ENCODE results near the gene BMERB1. TPM values are rescaled to one million over a fixed set of nuclear protein-coding genes. Genes with fewer than 3 reads are reported as not detected.

The BMERB1 gene
- total RNA-seq, 1 donor from 2014 or later: 15.5 TPM

GRCh38 chr16:15487336-15488284 is 53.2 kb downstream of the BMERB1 start:
- Mint-ChIP-seq H3K4me1 (peaks cover 40% of the 10 kb centered on the region), H3K4me3 (no peak overlapping the region), H3K9me3 (peaks cover 7% of the 10 kb centered on the region), H3K27me3 (no peaks in the 10 kb centered on the region), H3K36me3 (ENCODE audit: low read depth) (peaks cover 13% of the 10 kb centered on the region), H3K27ac (no peak overlapping the region)
- DNase-seq: no peak
- intact Hi-C loops (cut with micrococcal nuclease): loop anchor here (2.0 kb wide), 2 partner anchors 103 to 155 kb away; partner anchors contain the start of gene MARF1

DNA sequence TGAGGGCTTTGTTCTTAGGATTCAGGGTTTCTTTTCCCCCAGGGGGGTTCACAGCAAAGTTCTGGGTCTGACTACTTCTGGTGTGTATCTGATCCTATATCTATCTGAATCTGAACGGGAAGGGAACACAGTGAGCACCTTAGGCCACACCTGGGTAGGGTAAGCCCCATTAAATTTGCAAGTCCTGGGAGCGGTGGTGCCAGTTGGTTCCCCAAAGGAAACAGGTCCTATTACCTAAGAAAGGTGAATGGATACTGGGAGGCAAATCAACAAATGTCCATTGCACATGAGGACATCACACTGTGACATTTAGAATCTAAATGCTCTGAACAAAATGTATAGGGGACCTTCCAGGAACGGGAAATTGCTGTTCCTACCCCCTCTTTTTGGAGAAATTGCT is 54.6 kb downstream of the BMERB1 start:
- Mint-ChIP-seq H3K27ac (peak overlapping the region; percentile 94), H3K36me3 (ENCODE audit: low read depth) (peaks cover 11% of the 10 kb centered on the region), H3K27me3 (no peaks in the 10 kb centered on the region), H3K4me3 (peak overlapping the region; percentile 74), H3K9me3 (peaks cover 7% of the 10 kb centered on the region), H3K4me1 (peaks cover 41% of the 10 kb centered on the region)
- DNase-seq: no peak
- intact Hi-C loops (cut with micrococcal nuclease): loop anchor here (2.0 kb wide), 2 partner anchors 102 to 154 kb away; partner anchors contain the start of gene MARF1

GRCh38 chr16:15490123-15490711 is 55.8 kb downstream of the BMERB1 start:
- no peak for DNase-seq
- peaks cover 43% of the 10 kb centered on the region for H3K4me1 Mint-ChIP-seq
- peaks cover 8% of the 10 kb centered on the region for H3K36me3 Mint-ChIP-seq (ENCODE audit: low read depth)
- H3K27me3 Mint-ChIP-seq: no peaks in the 10 kb centered on the region
- H3K9me3 Mint-ChIP-seq: peaks cover 3% of the 10 kb centered on the region
- H3K27ac Mint-ChIP-seq: peak overlapping the region; percentile 94
- H3K4me3 Mint-ChIP-seq: peak overlapping the region; percentile 74
- intact Hi-C loops (cut with micrococcal nuclease): no loop called here

GRCh38 chr16:15491411-15491810 is 57.0 kb downstream of the BMERB1 start:
- H3K4me3 Mint-ChIP-seq: no peak overlapping the region
- peaks cover 6% of the 10 kb centered on the region for H3K9me3 Mint-ChIP-seq
- DNase-seq: no peak
- no peaks in the 10 kb centered on the region for H3K27me3 Mint-ChIP-seq
- intact Hi-C loops (cut with micrococcal nuclease): no loop called here
- H3K27ac Mint-ChIP-seq: peak overlapping the region; percentile 58
- H3K36me3 Mint-ChIP-seq (ENCODE audit: low read depth): peaks cover 10% of the 10 kb centered on the region
- H3K4me1 Mint-ChIP-seq: peaks cover 43% of the 10 kb centered on the region

GRCh38 chr16:15492091-15492740 is 57.8 kb downstream of the BMERB1 start:
- peaks cover 10% of the 10 kb centered on the region for H3K36me3 Mint-ChIP-seq (ENCODE audit: low read depth)
- H3K27ac Mint-ChIP-seq: peak overlapping the region; percentile 45
- H3K4me1 Mint-ChIP-seq: peaks cover 45% of the 10 kb centered on the region
- H3K9me3 Mint-ChIP-seq: peaks cover 6% of the 10 kb centered on the region
- intact Hi-C loops (cut with micrococcal nuclease): no loop called here
- H3K4me3 Mint-ChIP-seq: no peak overlapping the region
- DNase-seq: no peak
- H3K27me3 Mint-ChIP-seq: no peaks in the 10 kb centered on the region

DNA sequence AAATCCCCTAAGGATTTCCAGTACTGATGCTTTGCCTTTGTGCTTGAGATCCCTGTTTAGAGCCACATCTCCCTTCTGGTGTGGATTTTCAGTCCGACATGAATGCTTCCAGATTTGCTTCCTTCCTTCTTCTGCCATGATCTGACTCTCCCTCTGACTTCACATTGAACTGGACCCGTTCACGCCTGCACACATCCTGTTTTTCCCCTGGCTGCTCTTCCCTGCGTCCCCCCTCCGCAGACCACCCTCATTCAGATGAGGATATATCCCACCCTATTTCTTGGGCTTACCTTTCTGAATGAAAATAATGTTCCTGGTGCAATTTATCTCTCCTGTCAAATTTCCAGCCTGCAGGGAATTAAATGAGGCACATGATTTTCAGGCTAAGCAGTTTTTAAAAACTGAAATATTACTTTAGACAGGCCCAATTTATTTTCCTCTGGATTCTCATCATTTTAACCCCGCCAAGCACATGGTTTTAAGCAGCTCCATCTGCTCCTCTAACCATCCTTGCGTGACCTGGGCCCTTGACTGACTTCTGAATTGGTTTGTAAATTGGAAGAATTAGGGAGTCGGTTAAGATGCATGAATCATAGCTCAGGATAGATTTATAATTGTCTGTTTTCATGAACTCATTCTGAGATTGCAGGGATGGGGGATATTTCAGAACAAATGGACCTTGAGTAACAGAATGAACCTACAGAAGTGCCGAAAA is 59.2 kb downstream of the BMERB1 start:
- Mint-ChIP-seq H3K4me3 (no peak overlapping the region), H3K27me3 (no peaks in the 10 kb centered on the region), H3K9me3 (peaks cover 6% of the 10 kb centered on the region), H3K27ac (peak overlapping the region; percentile 52), H3K4me1 (peaks cover 47% of the 10 kb centered on the region), H3K36me3 (ENCODE audit: low read depth) (peaks cover 10% of the 10 kb centered on the region)
- intact Hi-C loops (cut with micrococcal nuclease): no loop called here
- no peak for DNase-seq

- intact Hi-C loops (cut with micrococcal nuclease): no loop called here
- no peak overlapping the region for H3K4me3 Mint-ChIP-seq
- H3K27me3 Mint-ChIP-seq: no peaks in the 10 kb centered on the region
- H3K36me3 Mint-ChIP-seq (ENCODE audit: low read depth): peaks cover 10% of the 10 kb centered on the region
- H3K4me1 Mint-ChIP-seq: peaks cover 42% of the 10 kb centered on the region
- DNase-seq: no peak
- H3K27ac Mint-ChIP-seq: peak overlapping the region; percentile 81
- peaks cover 6% of the 10 kb centered on the region for H3K9me3 Mint-ChIP-seq
Measured at GRCh38 chr16:15494236-15494635, 59.8 kb downstream of the BMERB1 start.

GRCh38 chr16:15495898-15496297 is 61.5 kb downstream of the BMERB1 start:
- H3K9me3 Mint-ChIP-seq: peaks cover 6% of the 10 kb centered on the region
- no peak for DNase-seq
- peak overlapping the region; percentile 3 for H3K27ac Mint-ChIP-seq

DNA sequence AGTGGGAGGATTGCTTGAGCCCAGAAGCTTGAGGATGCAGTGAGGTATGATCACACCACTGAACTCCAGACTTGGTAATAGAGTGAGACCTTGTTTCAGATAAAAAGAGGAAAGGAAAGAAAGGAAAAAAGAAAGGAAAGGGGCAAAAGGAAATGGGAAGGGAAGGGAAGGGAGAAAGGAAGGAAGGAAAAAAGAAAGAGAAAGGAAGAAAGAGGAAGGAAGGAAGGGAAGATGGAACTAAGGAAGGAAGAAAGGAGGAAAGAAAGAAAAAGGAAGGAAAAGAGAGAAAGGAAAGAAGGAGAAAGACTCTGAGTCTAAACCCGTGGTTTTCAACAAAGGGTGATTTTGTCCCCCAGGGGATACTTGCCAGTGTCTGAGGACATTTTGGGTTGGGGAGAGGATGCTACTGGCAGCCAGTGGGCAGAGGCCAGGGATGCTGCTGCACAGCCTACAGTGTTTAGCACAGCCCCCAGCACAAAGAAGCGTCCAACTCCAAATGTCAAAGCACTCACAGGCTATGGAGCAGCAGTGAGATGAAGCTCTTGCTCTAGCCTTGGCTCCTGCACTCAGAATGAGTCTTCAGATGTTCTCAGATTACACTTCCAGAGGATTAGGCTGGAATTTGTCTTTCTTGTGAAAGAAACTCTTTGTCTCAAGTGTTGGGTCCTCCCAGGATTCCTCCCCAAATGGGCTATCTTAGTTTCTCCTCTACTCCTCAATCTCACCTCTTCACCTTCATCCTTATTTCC is 64.2 kb downstream of the BMERB1 start:
- H3K27ac Mint-ChIP-seq: no peak overlapping the region
- H3K27me3 Mint-ChIP-seq: no peaks in the 10 kb centered on the region
- intact Hi-C loops (cut with micrococcal nuclease): no loop called here
- H3K4me3 Mint-ChIP-seq: no peak overlapping the region
- peaks cover 23% of the 10 kb centered on the region for H3K4me1 Mint-ChIP-seq
- H3K36me3 Mint-ChIP-seq (ENCODE audit: low read depth): peaks cover 4% of the 10 kb centered on the region
- peaks cover 6% of the 10 kb centered on the region for H3K9me3 Mint-ChIP-seq
- no peak for DNase-seq

More at GRCh38 chr16:15495898-15496297, 61.5 kb downstream of the BMERB1 start:
- Mint-ChIP-seq H3K27me3 (no peaks in the 10 kb centered on the region), H3K36me3 (ENCODE audit: low read depth) (peaks cover 7% of the 10 kb centered on the region), H3K4me1 (peaks cover 33% of the 10 kb centered on the region), H3K4me3 (no peak overlapping the region)
- intact Hi-C loops (cut with micrococcal nuclease): no loop called here

DNA sequence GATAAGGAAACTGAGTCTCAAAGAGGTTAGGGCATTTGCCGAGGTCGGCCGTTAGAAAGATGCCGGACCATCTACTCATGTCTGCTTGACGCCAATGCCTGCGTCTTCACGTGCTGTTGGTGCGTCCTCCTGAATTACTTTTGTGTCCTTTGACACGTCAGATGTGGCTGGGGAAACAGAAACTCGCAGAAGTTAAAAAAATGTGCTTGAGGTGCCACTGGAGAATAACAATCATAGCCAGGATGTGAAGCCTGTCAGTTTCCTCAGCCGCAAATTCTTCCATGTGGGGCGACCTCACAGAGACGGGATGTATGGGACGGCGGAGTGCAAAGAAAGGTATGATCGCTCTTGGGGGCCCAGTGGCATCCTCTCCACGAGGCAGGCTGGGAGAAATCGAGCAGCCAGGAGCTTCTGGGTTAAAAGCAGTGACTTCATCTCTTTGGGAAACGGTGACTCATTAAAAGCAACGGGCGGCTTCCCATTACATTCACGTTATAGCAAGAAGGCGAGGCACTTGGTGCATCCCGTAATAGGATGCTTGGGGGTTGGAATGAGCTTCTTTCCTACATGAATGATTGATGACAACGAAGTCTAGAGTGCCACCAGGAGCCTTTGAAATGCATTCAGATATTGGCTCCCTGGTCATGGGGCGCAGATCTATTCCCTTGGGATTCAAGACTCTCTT is 67.8 kb downstream of the BMERB1 start:
- H3K36me3 Mint-ChIP-seq (ENCODE audit: low read depth): no peaks in the 10 kb centered on the region
- intact Hi-C loops (cut with micrococcal nuclease): no loop called here
- H3K4me3 Mint-ChIP-seq: no peak overlapping the region
- no peak for DNase-seq
- H3K27ac Mint-ChIP-seq: no peak overlapping the region
- H3K27me3 Mint-ChIP-seq: no peaks in the 10 kb centered on the region
- H3K9me3 Mint-ChIP-seq: no peaks in the 10 kb centered on the region
- peaks cover 13% of the 10 kb centered on the region for H3K4me1 Mint-ChIP-seq

GRCh38 chr16:15506441-15506840 is 72.1 kb downstream of the BMERB1 start:
- intact Hi-C loops (cut with micrococcal nuclease): no loop called here
- Mint-ChIP-seq H3K4me3 (no peak overlapping the region), H3K36me3 (ENCODE audit: low read depth) (peaks cover 1% of the 10 kb centered on the region), H3K4me1 (peaks cover 28% of the 10 kb centered on the region), H3K9me3 (no peaks in the 10 kb centered on the region), H3K27me3 (no peaks in the 10 kb centered on the region), H3K27ac (no peak overlapping the region)
- DNase-seq: no peak

DNA sequence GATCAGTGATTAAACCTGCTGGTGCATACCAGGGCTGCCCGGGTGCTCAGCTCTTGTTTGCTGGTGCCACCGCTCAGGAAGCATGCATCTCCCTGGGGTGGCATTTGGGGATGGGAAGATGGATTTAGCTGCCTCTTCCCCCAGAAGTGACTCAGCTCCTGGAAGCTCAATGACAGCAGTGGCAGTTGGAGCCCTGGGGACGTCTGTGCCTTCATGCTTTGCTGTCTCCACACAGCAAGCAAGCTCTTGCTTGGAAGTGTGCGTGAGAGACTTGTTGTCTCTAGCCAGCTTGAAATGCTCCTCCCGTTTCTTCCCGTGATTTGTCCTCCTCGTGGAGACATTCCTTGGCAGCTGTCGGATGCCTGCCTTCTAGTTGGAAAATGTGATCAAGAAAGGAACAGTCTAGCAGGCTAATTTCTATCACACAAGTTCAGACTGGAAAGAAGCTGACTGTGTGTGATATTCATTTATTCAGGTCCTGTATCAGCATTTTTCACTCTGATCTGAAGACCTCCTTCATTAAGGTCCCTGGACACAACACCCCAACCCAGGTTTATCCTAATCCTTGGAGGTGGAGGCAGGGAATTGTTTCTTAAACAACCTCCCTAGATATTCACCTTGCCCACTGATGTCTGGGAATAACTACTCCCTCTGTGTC is 73.0 kb downstream of the BMERB1 start:
- no peaks in the 10 kb centered on the region for H3K27me3 Mint-ChIP-seq
- no peak overlapping the region for H3K4me3 Mint-ChIP-seq
- no peaks in the 10 kb centered on the region for H3K9me3 Mint-ChIP-seq
- peaks cover 3% of the 10 kb centered on the region for H3K36me3 Mint-ChIP-seq (ENCODE audit: low read depth)
- intact Hi-C loops (cut with micrococcal nuclease): no loop called here
- peaks cover 24% of the 10 kb centered on the region for H3K4me1 Mint-ChIP-seq
- no peak for DNase-seq
- peak overlapping the region; percentile 37 for H3K27ac Mint-ChIP-seq
